Stimulated activated memory B cell treated with anti-CD40 and anti-IgM and Interleukin-4, amounts not matched to agents 10 μg/mL and 1 μg/mL and 100 μg/mL, for 72 hours (primary cell): ENCODE data around the gene EDN2.

Experiments used
- ATAC-seq: fragments of 150-1000 bp; cut with Tn5 transposase; 2 replicates; pipeline ENCODE4 v1.10.0; 2021
- H3K27ac Mint-ChIP-seq: one replicate; pipeline ENCODE4 v1.8.0; 2022; ENCODE audit warnings: mild to moderate bottlenecking, mixed read lengths
- H3K27me3 Mint-ChIP-seq: one replicate; pipeline ENCODE4 v1.8.0; 2022; ENCODE audit warnings: mixed read lengths
- H3K36me3 Mint-ChIP-seq: one replicate; pipeline ENCODE4 v1.8.0; 2022; ENCODE audit warnings: mixed read lengths
- H3K4me1 Mint-ChIP-seq: one replicate; pipeline ENCODE4 v1.8.0; 2022; ENCODE audit warnings: mixed read lengths
- H3K4me3 Mint-ChIP-seq: one replicate; pipeline ENCODE4 v1.8.0; 2022; ENCODE audit warnings: mild to moderate bottlenecking, moderate library complexity, mixed read lengths
- H3K9me3 Mint-ChIP-seq: one replicate; pipeline ENCODE4 v1.8.0; 2022; ENCODE audit warnings: mixed read lengths

EDN2 gene

DNA sequence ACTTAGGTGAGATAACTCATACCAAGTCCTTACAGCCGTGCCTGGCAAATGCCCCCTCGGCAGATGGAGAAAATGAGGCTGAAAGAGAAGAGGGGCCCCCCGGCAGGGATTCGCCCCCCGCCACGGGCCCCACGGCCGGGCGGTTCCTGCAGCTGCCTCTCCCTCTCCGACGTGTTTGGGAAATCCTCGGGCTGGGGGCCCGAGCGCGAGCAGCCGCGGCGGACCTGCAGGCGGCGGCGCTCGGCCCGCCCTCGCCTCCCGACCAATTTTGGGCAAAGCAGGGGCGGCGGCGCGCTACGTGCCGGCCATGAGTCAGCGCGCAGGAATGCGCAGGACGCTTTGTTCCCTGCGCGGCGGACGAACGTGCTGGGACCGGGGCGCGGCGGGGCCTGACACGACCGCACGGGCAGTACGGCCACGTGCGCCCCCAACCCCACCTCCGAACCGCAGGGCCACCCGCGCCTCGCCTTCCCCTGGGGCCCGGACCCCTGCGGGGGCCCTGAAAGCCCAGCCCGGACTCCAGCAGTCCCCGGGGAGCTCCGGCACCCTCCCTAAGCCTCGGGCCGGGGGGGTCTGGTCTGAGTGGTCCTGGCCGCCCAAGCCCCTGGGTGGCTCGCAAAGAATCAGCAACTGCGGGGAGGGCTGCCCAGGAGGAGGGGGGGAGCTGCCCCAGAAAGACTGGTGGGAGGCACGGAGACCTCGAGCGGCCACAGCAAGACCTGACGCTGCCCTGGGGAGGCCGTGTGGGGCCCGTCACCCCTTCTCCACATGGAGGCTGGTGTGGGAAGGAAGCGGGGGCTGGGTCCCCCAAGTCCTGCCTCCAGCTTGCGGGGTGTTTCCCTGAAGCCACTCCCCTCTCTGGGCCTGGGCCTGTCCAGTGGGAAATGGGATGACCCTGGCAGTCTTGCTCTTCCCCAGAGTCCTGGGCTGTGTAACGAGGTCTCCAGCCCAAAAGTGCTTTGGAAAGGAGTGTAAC is 11.9 kb upstream of the EDN2 start:
- H3K36me3 Mint-ChIP-seq: no peaks in the 10 kb centered on the region
- no peak overlapping the region for H3K27ac Mint-ChIP-seq
- peak; percentile 32 for ATAC-seq
- peaks cover 38% of the 10 kb centered on the region for H3K27me3 Mint-ChIP-seq
- H3K4me1 Mint-ChIP-seq: peaks cover 6% of the 10 kb centered on the region
- peak overlapping the region; percentile 9 for H3K4me3 Mint-ChIP-seq
- H3K9me3 Mint-ChIP-seq: no peaks in the 10 kb centered on the region

DNA sequence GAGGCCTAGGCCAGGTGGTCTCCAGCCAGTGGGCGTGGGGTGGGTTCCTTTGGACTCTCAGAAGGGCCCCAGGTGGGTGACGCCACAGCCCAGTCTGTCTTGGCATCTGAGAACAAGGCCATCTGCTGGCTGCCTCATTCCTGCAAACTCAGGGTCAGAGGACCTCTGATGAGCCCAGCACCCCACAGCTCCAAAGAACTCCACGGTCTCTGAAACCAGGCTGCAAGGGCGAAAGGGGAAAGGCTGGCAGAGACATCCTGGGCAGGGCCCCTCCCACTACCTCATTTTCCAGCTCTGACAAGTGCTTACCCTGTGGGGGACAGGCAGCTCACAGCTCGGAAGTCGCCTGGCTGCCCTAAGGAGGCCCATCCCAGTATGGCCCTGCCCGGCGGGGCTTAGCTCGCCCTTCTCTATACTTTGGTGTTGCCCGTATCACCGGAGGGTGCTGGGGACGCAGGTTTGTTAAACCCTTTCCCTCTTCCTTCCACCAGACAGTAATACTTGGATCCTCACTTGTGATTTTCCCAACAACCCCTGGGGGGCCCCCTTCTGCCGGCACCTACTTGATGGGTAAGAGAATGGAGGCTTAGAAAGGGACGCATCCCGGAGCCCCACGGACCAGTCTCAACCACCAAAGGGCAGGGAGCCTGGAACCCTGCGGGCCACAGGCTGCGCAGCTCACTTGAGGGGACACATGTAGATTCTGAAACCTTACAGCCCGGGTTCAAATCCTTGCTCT is 10.9 kb upstream of the EDN2 start:
- no peak overlapping the region for H3K27ac Mint-ChIP-seq
- H3K9me3 Mint-ChIP-seq: no peaks in the 10 kb centered on the region
- H3K4me1 Mint-ChIP-seq: peaks cover 6% of the 10 kb centered on the region
- H3K27me3 Mint-ChIP-seq: peaks cover 39% of the 10 kb centered on the region
- H3K36me3 Mint-ChIP-seq: no peaks in the 10 kb centered on the region
- H3K4me3 Mint-ChIP-seq: peak overlapping the region; percentile 9
- ATAC-seq: no peak

DNA sequence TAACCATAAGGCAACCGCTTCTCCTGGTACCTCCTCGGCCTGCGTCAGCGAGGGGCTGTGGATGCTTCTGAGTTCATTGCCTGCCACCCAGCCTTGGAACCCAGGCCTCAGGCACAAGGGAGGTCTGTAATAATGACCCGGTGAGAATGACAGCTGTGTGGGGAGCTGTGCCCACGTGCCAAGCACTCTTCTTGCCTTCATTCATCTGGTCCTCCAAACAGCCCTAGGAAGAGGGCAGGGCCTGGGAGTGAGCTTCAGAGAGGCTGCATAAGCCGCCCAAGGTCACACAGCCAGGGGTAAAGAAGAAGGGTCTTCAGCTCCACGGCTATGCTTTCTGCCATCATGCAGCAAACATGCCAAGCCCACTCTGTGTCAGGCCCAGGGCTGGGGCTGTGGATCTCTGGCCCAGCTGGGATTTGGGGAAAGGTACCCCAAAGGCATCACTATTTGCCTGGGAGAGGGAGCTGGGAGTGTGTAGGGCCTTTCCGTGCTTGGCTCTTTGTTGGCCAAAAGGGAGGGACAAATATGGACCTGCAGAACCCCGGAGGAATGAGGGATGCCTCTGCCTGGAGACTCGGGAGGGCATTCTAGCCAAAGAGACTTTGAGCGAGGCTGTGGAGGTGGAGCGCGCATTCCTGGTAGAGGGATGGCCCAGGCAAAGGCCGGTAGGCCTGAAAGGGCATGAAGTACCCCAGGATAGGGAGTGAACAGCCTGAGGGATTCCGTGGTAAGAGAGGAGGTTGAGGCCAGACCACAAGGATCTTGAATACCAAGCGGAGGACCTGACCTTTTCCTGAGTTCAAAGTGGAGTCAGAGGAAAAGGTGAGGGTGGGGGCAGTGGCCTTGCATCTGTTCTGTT is 10.1 kb upstream of the EDN2 start:
- Mint-ChIP-seq H3K4me1 (peaks cover 6% of the 10 kb centered on the region), H3K27me3 (peaks cover 47% of the 10 kb centered on the region), H3K27ac (no peak overlapping the region), H3K4me3 (no peak overlapping the region), H3K36me3 (peaks cover 5% of the 10 kb centered on the region), H3K9me3 (peaks cover 4% of the 10 kb centered on the region)
- no peak for ATAC-seq

DNA sequence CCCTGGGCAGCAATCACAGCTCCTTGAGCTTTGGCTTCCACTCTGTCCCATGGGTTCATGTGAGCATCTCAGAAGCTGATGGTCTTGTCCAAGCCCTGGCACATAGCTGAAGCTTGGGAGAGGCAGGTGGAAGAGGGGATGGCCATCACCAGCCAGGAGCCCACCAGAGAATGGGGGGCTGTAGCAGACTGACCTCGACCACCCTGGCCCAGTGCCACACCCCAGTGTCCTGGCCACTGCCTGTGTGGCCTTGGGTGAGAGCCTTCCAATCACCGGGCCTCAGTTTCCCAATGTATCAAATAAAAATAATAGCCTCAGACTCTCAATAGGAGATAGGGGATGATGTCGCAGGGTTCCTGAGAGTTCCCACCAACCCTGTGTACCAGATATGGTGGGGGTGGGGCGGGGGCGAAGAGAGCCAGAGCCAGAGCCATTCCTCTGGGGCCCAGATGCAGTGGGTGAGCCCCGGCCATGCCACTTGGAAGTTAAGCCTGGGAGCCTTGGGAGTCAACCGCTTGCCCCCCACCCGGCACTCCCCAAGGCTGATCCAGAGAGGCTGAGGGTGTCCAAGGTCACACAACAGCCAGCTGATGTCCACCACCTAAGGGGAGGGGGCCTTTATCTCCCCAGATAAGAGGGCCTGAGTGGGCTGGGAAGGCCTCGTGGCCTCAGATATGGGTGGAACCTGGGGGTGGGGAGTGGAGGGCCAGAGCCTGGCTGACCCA is 9.3 kb upstream of the EDN2 start:
- Mint-ChIP-seq H3K36me3 (peaks cover 9% of the 10 kb centered on the region), H3K4me3 (no peak overlapping the region), H3K27ac (no peak overlapping the region), H3K9me3 (peaks cover 7% of the 10 kb centered on the region), H3K27me3 (peaks cover 54% of the 10 kb centered on the region), H3K4me1 (peaks cover 6% of the 10 kb centered on the region)
- ATAC-seq: no peak

DNA sequence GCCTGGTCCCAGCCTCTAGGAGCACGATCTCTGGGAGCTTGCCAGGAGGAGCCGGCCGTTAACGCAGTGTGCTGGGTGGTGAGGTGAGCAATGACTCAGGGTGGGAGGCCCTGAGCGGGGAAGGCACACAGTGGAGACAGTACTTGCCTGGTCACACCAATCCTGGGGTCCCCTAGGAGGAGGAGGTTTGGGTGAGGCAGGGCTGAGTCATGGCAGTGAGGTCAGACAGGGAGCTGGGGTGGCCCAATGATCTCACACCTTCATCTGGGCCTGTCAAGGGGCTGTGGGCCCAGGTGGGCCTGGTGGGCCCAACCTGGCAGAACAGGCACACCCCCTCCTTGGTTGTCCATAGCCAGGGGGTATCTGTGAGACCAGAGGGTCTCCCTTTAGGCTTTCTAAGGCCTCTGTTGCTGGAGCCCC is 8.6 kb upstream of the EDN2 start:
- Mint-ChIP-seq H3K9me3 (peaks cover 7% of the 10 kb centered on the region), H3K27me3 (peaks cover 54% of the 10 kb centered on the region), H3K4me3 (no peak overlapping the region), H3K4me1 (peaks cover 6% of the 10 kb centered on the region), H3K36me3 (peaks cover 9% of the 10 kb centered on the region), H3K27ac (no peak overlapping the region)
- ATAC-seq: no peak

DNA sequence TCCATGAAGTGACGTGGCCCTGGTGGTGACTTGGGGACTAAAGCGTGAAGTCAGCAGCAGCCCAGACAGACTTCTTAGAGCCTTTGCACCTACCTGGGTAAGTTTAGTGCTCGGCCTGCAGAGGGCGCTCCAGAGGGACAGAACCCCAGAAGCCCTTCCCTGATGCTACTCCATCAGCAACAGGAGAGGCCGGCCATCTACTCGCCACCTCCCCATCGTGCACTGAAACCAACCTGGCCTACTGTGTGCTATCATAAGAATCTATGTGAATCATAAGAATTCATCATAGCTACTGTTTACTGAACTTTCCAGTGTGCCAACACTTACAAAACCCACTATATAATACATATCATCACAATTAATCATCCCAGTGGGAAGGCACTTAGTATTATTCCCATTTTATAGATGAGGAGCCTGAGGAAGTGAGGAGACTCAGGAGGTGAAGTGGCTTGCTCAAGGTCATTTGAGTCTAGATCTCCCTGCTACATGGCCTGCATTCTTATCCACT is 7.9 kb upstream of the EDN2 start:
- H3K4me3 Mint-ChIP-seq: no peak overlapping the region
- peaks cover 9% of the 10 kb centered on the region for H3K36me3 Mint-ChIP-seq
- ATAC-seq: no peak
- H3K9me3 Mint-ChIP-seq: peaks cover 7% of the 10 kb centered on the region
- H3K27ac Mint-ChIP-seq: no peak overlapping the region
- peaks cover 8% of the 10 kb centered on the region for H3K4me1 Mint-ChIP-seq
- peaks cover 53% of the 10 kb centered on the region for H3K27me3 Mint-ChIP-seq

DNA sequence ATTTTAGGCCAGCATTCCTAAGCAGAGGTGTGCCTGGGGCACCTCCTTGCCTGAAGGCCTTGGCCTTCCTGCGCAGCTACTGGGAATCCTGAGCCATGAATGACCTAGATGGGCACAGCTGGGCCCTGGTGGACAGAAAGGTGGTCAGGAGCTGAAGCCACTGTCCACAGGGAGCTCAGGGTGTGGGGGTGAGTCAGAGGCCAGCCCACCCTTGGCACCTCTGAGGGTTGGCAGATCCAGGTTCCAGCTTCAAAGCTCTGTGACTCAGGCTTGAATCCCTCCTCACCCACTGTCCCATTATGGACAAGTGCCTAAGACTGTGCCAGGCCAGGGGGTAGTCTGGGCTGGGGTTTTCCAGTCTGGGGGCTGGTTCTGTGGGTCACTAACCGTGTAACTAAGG is 6.4 kb upstream of the EDN2 start:
- H3K4me1 Mint-ChIP-seq: peaks cover 22% of the 10 kb centered on the region
- ATAC-seq: no peak
- peaks cover 7% of the 10 kb centered on the region for H3K9me3 Mint-ChIP-seq
- no peak overlapping the region for H3K27ac Mint-ChIP-seq
- H3K36me3 Mint-ChIP-seq: peaks cover 9% of the 10 kb centered on the region
- H3K27me3 Mint-ChIP-seq: peaks cover 61% of the 10 kb centered on the region
- H3K4me3 Mint-ChIP-seq: no peak overlapping the region

DNA sequence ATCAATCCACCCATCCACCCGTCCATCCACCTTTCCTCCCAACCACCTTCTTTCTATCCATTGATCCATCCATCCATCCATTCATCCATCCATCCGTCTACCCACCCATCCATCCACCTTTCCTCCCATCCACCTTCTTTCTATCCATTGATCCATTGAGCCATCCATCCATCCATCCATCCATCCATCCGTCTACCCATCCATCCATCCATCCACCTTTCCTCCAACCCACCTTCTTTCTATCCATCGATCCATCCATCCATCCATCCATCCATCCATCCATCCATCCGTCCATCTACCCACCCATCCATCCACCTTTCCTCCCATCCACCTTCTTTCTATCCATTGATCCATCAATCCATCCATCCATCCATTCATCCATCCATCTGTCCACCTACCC is 5.1 kb upstream of the EDN2 start:
- peaks cover 7% of the 10 kb centered on the region for H3K9me3 Mint-ChIP-seq
- peaks cover 49% of the 10 kb centered on the region for H3K27me3 Mint-ChIP-seq
- peaks cover 17% of the 10 kb centered on the region for H3K4me1 Mint-ChIP-seq
- peaks cover 9% of the 10 kb centered on the region for H3K36me3 Mint-ChIP-seq
- H3K27ac Mint-ChIP-seq: no peak overlapping the region
- ATAC-seq: no peak
- no peak overlapping the region for H3K4me3 Mint-ChIP-seq

DNA sequence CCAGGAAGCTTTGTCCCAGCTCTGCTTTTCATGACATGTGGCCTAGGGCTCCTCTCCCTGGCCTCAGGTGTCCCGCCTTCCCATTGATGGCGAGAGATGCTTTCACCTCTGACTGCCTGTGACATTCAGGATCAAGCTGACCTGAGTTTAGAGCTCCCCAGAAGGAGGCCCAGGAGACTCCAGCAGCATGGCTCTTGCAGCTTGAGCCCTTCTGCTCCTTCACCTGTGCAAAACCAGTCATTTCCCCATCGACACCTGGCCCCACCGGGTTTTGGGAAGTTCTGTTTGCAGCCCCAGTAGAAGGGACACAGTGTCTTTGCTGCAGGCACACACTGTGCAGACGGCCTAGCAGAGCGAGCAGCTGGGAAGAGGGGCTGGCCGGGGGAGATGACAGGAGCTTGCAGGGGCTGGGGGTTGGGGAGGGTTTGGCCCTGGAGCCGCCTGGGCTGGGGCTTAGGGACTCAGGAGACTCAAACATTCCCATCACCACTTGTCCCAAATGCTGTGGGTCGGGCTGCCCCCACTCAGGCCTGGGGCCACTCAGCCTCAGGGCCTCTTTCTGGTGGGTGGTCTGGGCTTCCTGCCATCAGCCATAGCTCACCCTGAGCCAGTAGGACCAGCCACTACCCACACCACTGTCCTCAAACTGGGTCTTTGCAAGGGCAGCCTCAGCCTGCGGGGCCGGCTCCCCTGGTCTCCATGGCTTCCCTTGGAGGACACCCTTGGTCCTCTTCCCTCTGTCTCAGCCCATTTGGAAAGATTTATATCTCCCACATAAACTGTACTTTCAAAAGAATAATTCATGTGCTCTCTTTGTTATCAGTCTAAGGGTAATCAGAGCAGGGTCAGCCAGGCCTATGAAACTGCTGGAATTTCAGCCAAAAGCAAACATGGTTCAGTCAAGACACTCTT is 3.8 kb upstream of the EDN2 start:
- peaks cover 54% of the 10 kb centered on the region for H3K27me3 Mint-ChIP-seq
- no peak overlapping the region for H3K4me3 Mint-ChIP-seq
- H3K4me1 Mint-ChIP-seq: peaks cover 24% of the 10 kb centered on the region
- H3K9me3 Mint-ChIP-seq: peaks cover 7% of the 10 kb centered on the region
- ATAC-seq: no peak
- no peak overlapping the region for H3K27ac Mint-ChIP-seq
- H3K36me3 Mint-ChIP-seq: peaks cover 9% of the 10 kb centered on the region

DNA sequence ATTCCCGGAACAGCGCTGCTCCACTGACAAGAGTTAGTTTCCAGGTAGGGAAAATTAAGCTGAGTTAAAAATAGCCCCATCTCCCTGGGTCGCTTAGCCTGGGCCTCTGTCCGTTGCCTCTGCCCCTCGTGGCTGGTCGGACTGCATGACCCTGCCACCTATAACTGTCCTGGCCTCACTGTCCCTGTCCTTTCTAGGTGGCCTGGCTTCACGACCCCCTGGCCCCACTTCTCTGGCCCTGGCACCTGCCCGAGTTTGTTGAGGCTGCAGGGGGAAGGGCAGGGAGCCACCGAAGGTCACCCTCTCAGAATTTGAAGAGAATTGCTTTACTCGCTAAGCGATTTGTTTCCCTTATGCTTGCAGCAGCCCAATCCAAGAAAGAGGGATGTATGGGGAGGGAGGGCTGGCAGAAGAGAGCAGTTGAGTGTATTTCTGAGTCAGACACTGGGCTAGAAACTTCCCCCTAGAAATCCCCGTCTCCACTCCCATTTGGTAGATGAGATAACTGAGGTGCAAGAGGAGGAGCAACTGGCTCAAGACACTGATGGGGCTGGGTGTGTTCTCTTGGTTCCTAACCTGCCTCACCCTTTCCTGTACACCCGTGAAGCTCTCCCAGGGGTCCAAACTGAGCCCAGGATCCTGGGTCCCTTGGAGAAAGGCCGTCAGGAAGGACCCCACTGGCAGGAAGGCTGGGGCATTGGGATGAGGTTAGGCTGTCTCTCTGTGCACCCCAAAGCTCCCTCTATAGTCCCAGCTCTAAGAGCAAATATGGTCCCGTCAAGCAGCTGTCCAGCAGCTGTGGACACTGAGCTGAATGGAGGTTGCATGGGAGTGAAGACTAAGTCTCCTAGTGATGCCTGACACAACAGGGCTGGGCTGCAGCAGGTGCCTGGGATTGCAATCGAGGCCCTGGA is 2.9 kb upstream of the EDN2 start:
- Mint-ChIP-seq H3K36me3 (peaks cover 9% of the 10 kb centered on the region), H3K4me3 (no peak overlapping the region)

DNA sequence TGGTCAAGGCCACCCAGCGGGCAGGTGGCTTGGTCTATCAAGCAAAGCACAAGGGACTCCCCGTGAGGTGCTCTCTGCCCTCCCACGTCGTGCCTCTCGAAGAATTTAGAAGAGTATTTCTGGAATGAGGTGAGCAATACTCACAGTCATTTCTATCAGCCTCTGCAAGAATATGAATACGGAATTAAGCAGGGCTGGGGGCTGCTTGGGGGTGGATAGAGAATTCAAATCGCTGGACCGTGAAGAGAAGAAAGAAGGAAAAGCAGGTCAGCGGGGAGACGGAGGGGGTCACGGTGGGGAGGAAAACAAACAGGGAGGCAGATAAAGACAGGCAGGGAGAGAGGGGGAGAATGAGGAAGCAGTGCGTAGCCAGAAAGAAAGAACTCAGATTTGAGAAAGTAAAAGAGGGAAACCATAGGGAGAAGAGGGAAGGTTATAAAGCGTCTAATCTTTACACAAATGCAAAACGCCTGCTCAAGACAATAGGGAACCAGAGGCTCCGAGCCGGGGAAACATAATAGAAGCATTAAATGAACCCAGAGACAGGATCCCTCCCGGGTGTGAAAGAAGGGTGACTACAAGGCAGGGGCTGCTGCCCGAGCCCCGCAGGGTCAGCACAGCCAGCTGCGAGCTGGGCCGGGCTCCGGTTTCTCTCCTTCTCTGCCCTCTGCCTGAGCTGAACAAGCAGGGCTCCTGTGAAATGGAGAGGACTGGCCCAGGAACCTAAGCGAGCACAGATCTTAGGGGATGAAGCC is 2.1 kb upstream of the EDN2 start:
- H3K9me3 Mint-ChIP-seq: peaks cover 7% of the 10 kb centered on the region
- H3K27me3 Mint-ChIP-seq: peaks cover 45% of the 10 kb centered on the region
- H3K36me3 Mint-ChIP-seq: peaks cover 9% of the 10 kb centered on the region
- peak; percentile 25 for ATAC-seq
- H3K4me3 Mint-ChIP-seq: peak overlapping the region; percentile 15
- H3K27ac Mint-ChIP-seq: peak overlapping the region; percentile 8
- peaks cover 24% of the 10 kb centered on the region for H3K4me1 Mint-ChIP-seq

More for the DNA sequence above, 2.9 kb upstream of the EDN2 start:
- H3K27ac Mint-ChIP-seq: no peak overlapping the region
- peaks cover 7% of the 10 kb centered on the region for H3K9me3 Mint-ChIP-seq
- H3K27me3 Mint-ChIP-seq: peaks cover 54% of the 10 kb centered on the region
- ATAC-seq: peak; percentile 52
- peaks cover 24% of the 10 kb centered on the region for H3K4me1 Mint-ChIP-seq

DNA sequence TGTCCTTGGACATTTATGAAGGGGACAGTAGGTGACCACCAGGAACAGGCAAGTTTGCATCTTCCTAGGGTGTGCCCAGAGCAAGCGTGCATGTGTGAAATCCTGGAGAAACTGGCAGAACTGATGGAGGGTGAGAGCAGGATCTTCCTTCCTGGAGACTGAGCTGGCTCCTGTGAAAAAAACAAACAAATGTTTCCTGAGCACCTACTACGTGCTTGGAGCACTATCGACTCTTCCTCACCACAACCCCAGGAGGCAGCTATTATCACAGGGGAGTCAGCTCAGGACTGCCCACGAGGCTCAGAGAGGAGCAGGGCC is 1.5 kb upstream of the EDN2 start:
- Mint-ChIP-seq H3K36me3 (peaks cover 9% of the 10 kb centered on the region), H3K4me1 (peaks cover 24% of the 10 kb centered on the region), H3K9me3 (peaks cover 7% of the 10 kb centered on the region), H3K27ac (peak overlapping the region; percentile 8), H3K4me3 (peak overlapping the region; percentile 15), H3K27me3 (peaks cover 42% of the 10 kb centered on the region)
- ATAC-seq: no peak
